HG02970 (cell line): ENCODE measurements around the gene PIMREG.
"Not testable (repeated sequence)": the region's sequence is repeated elsewhere in the genome, so short reads cannot be mapped to it uniquely, and the experiment has no call there.

ENCODE experiments used
- ATAC-seq: cut with Tn5 transposase; IDR thresholded peaks from one replicate; pipeline ENCODE4 v1.9.1; 2021; ENCODE audit warnings: mild to moderate bottlenecking, moderate library complexity, moderate number of reproducible peaks; ENCODE audit not compliant: unreplicated experiment, low FRiP score

Gene PIMREG

GRCh38 chr17:6476076-6476809, 32.0 kb downstream of the PIMREG start:
- ATAC-seq = no peak

- no peak for ATAC-seq
Observed at GRCh38 chr17:6476810-6477179, 32.5 kb downstream of the PIMREG start.

- no peak for ATAC-seq
Observed at GRCh38 chr17:6477831-6478383, 33.7 kb downstream of the PIMREG start.

- ATAC-seq = no peak
Observed at GRCh38 chr17:6478486-6478885, 34.2 kb downstream of the PIMREG start.

- ATAC-seq = no peak
Observed at GRCh38 chr17:6479622-6480302, 35.5 kb downstream of the PIMREG start.

GRCh38 chr17:6480303-6480675, 36.0 kb downstream of the PIMREG start:
- ATAC-seq = no peak

GRCh38 chr17:6482105-6482455, 37.8 kb downstream of the PIMREG start:
- ATAC-seq = no peak

- ATAC-seq = not testable (repeated sequence)
Observed at GRCh38 chr17:6482796-6483195, 38.5 kb downstream of the PIMREG start.

GRCh38 chr17:6483507-6483906, 39.3 kb downstream of the PIMREG start:
- no peak for ATAC-seq

GRCh38 chr17:6485646-6486412, 41.6 kb downstream of the PIMREG start:
- no peak for ATAC-seq

- ATAC-seq = no peak
Observed at GRCh38 chr17:6487251-6488007, 43.2 kb downstream of the PIMREG start.

GRCh38 chr17:6488008-6488539, 43.8 kb downstream of the PIMREG start:
- ATAC-seq = no peak

- no peak for ATAC-seq
Observed at GRCh38 chr17:6489016-6489550, 44.8 kb downstream of the PIMREG start.

GRCh38 chr17:6491071-6491700, 46.9 kb downstream of the PIMREG start:
- ATAC-seq = no peak

GRCh38 chr17:6492892-6493674, 48.8 kb downstream of the PIMREG start:
- no peak for ATAC-seq

- no peak for ATAC-seq
Observed at GRCh38 chr17:6494239-6494941, 50.1 kb downstream of the PIMREG start.

- ATAC-seq = no peak
Observed at GRCh38 chr17:6495450-6496115, 51.3 kb downstream of the PIMREG start.

GRCh38 chr17:6496116-6496481, 51.8 kb downstream of the PIMREG start:
- no peak for ATAC-seq
